Neuronal stem cell (in vitro differentiated cells): ENCODE data around the gene CNFN.
A peak's percentile ranks its signal among the peaks of the same experiment; 100 is the strongest.

Experiments used
- DNase-seq: peaks from one replicate; pipeline ENCODE4 v3.0.0-alpha.2; 2013; ENCODE audit warnings: low spot score
- H2AFZ ChIP-seq: one replicate; pipeline ENCODE4 v1.6.1; 2013; ENCODE audit warnings: mild to moderate bottlenecking, low read length, inconsistent platforms
- H2AK5ac ChIP-seq: 2 replicates; pipeline ENCODE4 v1.6.1; 2013; ENCODE audit warnings: low read depth, mild to moderate bottlenecking, inconsistent platforms, low read length, moderate library complexity, mixed read lengths
- H2BK120ac ChIP-seq: 2 replicates; pipeline ENCODE4 v1.6.1; 2013; ENCODE audit warnings: low read depth, mild to moderate bottlenecking, inconsistent platforms, low read length, moderate library complexity, mixed read lengths
- H2BK12ac ChIP-seq: one replicate; pipeline ENCODE4 v1.6.1; 2013; ENCODE audit warnings: low read length, inconsistent platforms
- H2BK15ac ChIP-seq: 2 replicates; pipeline ENCODE4 v1.6.1; 2013; ENCODE audit warnings: mild to moderate bottlenecking, low read length, inconsistent platforms, mixed read lengths
- H2BK5ac ChIP-seq: one replicate; pipeline ENCODE4 v1.6.1; 2013; ENCODE audit warnings: inconsistent platforms, mild to moderate bottlenecking, low read length, moderate library complexity
- H3K14ac ChIP-seq: one replicate; pipeline ENCODE4 v1.6.1; 2013; ENCODE audit warnings: low read length, inconsistent platforms
- H3K18ac ChIP-seq: 2 replicates; pipeline ENCODE4 v1.6.1; 2013; ENCODE audit warnings: low read length, inconsistent platforms
- H3K23ac ChIP-seq: 2 replicates; pipeline ENCODE4 v1.6.1; 2013; ENCODE audit warnings: low read depth, mild to moderate bottlenecking, mixed read lengths, low read length, inconsistent platforms; ENCODE audit not compliant: poor library complexity
- H3K27ac ChIP-seq: replicated peaks from 3 replicates; pipeline ENCODE4 v1.5.1; 2013; ENCODE audit warnings: low read length, inconsistent platforms
- H3K27me3 ChIP-seq, 3 experiments: 2 replicates each; pipeline ENCODE4 v1.6.1; 2013; ENCODE audit warnings: low read length in 3 of 3, mild to moderate bottlenecking in 2 of 3, inconsistent platforms in 1 of 3, low read depth in 1 of 3, mixed read lengths in 1 of 3, moderate library complexity in 1 of 3; ENCODE audit not compliant: control insufficient read depth in 3 of 3, insufficient read depth in 3 of 3
- H3K36me3 ChIP-seq, 2 donors: replicated peaks in 1 of 2; 2 replicates each; pipeline ENCODE4 v1.6.1; 2013; ENCODE audit warnings: low read length in 2 of 2; ENCODE audit not compliant: control insufficient read depth in 2 of 2, insufficient read depth in 2 of 2
- H3K4ac ChIP-seq: 2 replicates; pipeline ENCODE4 v1.6.1; 2013; ENCODE audit warnings: inconsistent platforms, mild to moderate bottlenecking, low read length, moderate library complexity
- H3K4me1 ChIP-seq, 2 donors: 1 replicate in 1 of 2; 2 replicates in 1 of 2; pipeline ENCODE4 v1.6.1; 2013; ENCODE audit warnings: low read length in 2 of 2, low read depth in 1 of 2; ENCODE audit not compliant: control insufficient read depth in 2 of 2, insufficient read depth in 1 of 2
- H3K4me2 ChIP-seq: one replicate; pipeline ENCODE4 v1.6.1; 2013; ENCODE audit warnings: mild to moderate bottlenecking, low read length, inconsistent platforms; ENCODE audit not compliant: insufficient read depth, poor library complexity, severe bottlenecking
- H3K4me3 ChIP-seq, 2 donors: 2 replicates each; pipeline ENCODE4 v1.5.1; 2013; ENCODE audit warnings: low read length in 2 of 2, mild to moderate bottlenecking in 2 of 2, inconsistent platforms in 1 of 2, moderate library complexity in 1 of 2
- H3K79me1 ChIP-seq: one replicate; pipeline ENCODE4 v1.6.1; 2013; ENCODE audit warnings: low read depth, mild to moderate bottlenecking, inconsistent platforms, low read length, moderate library complexity
- H3K9ac ChIP-seq: one replicate; pipeline ENCODE4 v1.6.1; 2013; ENCODE audit warnings: mild to moderate bottlenecking, low read depth, low read length, inconsistent platforms; ENCODE audit not compliant: poor library complexity
- H3K9me3 ChIP-seq, 2 donors: replicated peaks in 1 of 2; 2 replicates each; pipeline versions ENCODE3 to v1.6.1; 2013; ENCODE audit warnings: low read length in 2 of 2, mild to moderate bottlenecking in 2 of 2, inconsistent platforms in 1 of 2, low read depth in 1 of 2, mixed read lengths in 1 of 2, moderate library complexity in 1 of 2; ENCODE audit not compliant: control insufficient read depth in 2 of 2, insufficient read depth in 1 of 2
- H4K8ac ChIP-seq: one replicate; pipeline ENCODE4 v1.6.1; 2013; ENCODE audit warnings: low read depth, mild to moderate bottlenecking, inconsistent platforms, low read length, moderate library complexity
- H4K91ac ChIP-seq: one replicate; pipeline ENCODE4 v1.6.1; 2013; ENCODE audit warnings: low read length, low read depth, mild to moderate bottlenecking, inconsistent platforms; ENCODE audit not compliant: poor library complexity
- WGBS, 2 donors: extraction: QIAGEN DNeasy Blood & Tissue Kit; methylation state at CpG; one replicate each; pipeline ENCODE4 v1.1.7; 2013; ENCODE audit warnings: missing lambda C conversion rate in 2 of 2, mixed read lengths in 1 of 2; ENCODE audit not compliant: insufficient read length in 2 of 2, insufficient replicate concordance in 1 of 2; ENCODE audit errors: extremely low coverage in 2 of 2; 5-methylcytosine and 5-hydroxymethylcytosine counted together

CNFN gene

DNA sequence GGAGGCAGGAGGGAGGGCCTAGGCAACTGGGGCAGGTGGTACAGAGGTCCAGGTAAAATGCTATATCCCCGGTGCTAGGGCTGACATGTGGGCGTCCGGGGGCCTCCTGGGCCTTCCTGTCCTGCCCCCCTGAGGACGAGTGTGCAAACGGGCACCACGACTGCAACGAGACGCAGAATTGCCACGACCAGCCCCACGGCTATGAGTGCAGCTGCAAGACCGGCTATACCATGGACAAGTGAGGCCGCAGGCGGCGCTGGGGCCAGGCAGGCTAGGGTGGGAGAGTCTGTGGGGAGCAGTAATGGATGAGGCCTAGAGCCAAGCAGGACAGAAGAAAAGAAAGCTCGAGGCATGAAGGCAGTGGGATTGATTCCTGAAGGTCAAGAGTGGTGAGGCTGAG, 21.3 kb downstream of the CNFN start:
- H2BK120ac ChIP-seq, result no peak overlapping the region
- peaks cover under 1 to 7% of the 10 kb centered on the region in 2 donors for H3K9me3 ChIP-seq
- H3K4me3 ChIP-seq, result no peak overlapping the region
- H2BK5ac ChIP-seq, result no peak overlapping the region
- H4K91ac ChIP-seq, result no peak overlapping the region
- no peak for DNase-seq
- H3K36me3 ChIP-seq, result peaks cover 12 to 63% of the 10 kb centered on the region in 2 donors
- no peak overlapping the region for H3K9ac ChIP-seq
- H3K27ac ChIP-seq, result no peak overlapping the region
- H2BK15ac ChIP-seq, result no peak overlapping the region
- no peak overlapping the region for H3K14ac ChIP-seq
- no peaks in the 10 kb centered on the region for H3K27me3 ChIP-seq
- H3K18ac ChIP-seq, result no peak overlapping the region
- WGBS, 2 donors, result no CpG with 5 or more reads among the region's 15 CpGs
- H2AFZ ChIP-seq, result no peak overlapping the region
- no peak overlapping the region for H2AK5ac ChIP-seq
- H2BK12ac ChIP-seq, result no peak overlapping the region
- peaks cover 2% of the 10 kb centered on the region for H3K79me1 ChIP-seq
- H4K8ac ChIP-seq, result no peak overlapping the region
- H3K4me2 ChIP-seq, result no peak overlapping the region
- H3K4me1 ChIP-seq, result peaks cover 8 to 9% of the 10 kb centered on the region in 2 donors
- H3K23ac ChIP-seq, result peak overlapping the region; percentile 65
- H3K4ac ChIP-seq, result no peak overlapping the region

DNA sequence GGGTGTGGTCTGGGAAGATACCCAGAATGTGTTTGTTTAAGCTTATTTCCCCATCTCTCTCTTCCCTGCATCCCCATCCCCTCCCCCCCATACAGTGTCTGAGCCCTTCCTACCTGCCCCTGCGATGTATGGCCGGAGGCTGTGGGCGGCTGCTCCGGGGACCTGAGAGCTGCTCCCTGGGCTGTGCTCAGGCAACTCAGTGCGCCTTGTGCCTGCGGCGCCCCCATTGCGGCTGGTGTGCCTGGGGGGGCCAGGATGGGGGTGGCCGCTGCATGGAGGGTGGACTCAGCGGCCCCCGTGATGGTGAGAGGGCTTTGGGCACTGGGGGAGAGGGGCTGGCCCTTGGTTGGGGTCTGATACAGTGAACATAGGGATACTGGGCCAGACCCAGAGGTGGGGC, 21.7 kb downstream of the CNFN start:
- Histone ChIP-seq H2BK120ac (no peak overlapping the region), H3K27ac (no peak overlapping the region), H3K4me1 (peaks cover 8 to 9% of the 10 kb centered on the region in 2 donors), H3K27me3 (no peaks in the 10 kb centered on the region), H3K9me3 (peaks cover 3 to 9% of the 10 kb centered on the region in 2 donors), H3K79me1 (peaks cover 2% of the 10 kb centered on the region), H2BK15ac (no peak overlapping the region), H2BK5ac (no peak overlapping the region), H3K23ac (no peak overlapping the region), H4K8ac (no peak overlapping the region), H2AK5ac (no peak overlapping the region), H4K91ac (no peak overlapping the region), H2AFZ (no peak overlapping the region), H3K18ac (no peak overlapping the region), H2BK12ac (peak overlapping the region; percentile 22), H3K4ac (no peak overlapping the region), H3K4me2 (no peak overlapping the region), H3K9ac (no peak overlapping the region), H3K4me3 (no peak overlapping the region), H3K14ac (peak overlapping the region; percentile 71), H3K36me3 (peaks cover 15 to 64% of the 10 kb centered on the region in 2 donors)
- WGBS, 2 donors, result no CpG with 5 or more reads among the region's 11 CpGs
- no peak for DNase-seq

DNA sequence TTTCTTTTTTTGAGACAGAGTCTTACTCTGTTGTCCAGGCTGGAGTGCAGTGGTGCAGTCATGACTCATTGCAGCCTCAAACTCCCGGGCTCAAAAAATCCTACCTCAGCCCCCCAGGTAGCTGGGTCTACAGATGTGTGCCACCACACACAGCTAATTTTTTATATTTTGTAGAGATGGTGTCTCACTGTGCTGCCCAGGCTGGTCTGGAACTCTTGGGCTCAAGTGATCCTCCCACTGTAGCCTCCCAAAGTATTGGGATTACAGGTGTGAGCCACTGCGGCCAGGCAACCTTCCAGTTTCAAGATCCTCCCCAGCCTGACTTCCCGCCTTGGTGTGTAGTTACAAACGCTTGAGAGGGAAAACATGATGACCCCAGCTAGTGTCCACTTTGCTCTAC, 22.2 kb downstream of the CNFN start:
- DNase-seq, result no peak
- H3K23ac ChIP-seq, result no peak overlapping the region
- H3K27ac ChIP-seq, result no peak overlapping the region
- H3K18ac ChIP-seq, result no peak overlapping the region
- H2AFZ ChIP-seq, result no peak overlapping the region
- no peak overlapping the region for H2BK120ac ChIP-seq
- H3K79me1 ChIP-seq, result peaks cover 2% of the 10 kb centered on the region
- no peak overlapping the region for H2BK5ac ChIP-seq
- WGBS, 2 donors, result no CpG with 5 or more reads among the region's 4 CpGs
- no peak overlapping the region for H3K9ac ChIP-seq
- H3K14ac ChIP-seq, result peak overlapping the region; percentile 71
- no peak overlapping the region for H4K8ac ChIP-seq
- H3K9me3 ChIP-seq, result peaks cover 3 to 11% of the 10 kb centered on the region in 2 donors
- H3K4me2 ChIP-seq, result no peak overlapping the region
- H3K4ac ChIP-seq, result no peak overlapping the region
- H3K4me3 ChIP-seq, result no peak overlapping the region
- no peak overlapping the region for H2BK15ac ChIP-seq
- peaks cover 19 to 66% of the 10 kb centered on the region in 2 donors for H3K36me3 ChIP-seq
- peaks cover 8 to 9% of the 10 kb centered on the region in 2 donors for H3K4me1 ChIP-seq
- no peak overlapping the region for H2AK5ac ChIP-seq
- H4K91ac ChIP-seq, result no peak overlapping the region
- no peak overlapping the region for H2BK12ac ChIP-seq
- no peaks in the 10 kb centered on the region for H3K27me3 ChIP-seq

DNA sequence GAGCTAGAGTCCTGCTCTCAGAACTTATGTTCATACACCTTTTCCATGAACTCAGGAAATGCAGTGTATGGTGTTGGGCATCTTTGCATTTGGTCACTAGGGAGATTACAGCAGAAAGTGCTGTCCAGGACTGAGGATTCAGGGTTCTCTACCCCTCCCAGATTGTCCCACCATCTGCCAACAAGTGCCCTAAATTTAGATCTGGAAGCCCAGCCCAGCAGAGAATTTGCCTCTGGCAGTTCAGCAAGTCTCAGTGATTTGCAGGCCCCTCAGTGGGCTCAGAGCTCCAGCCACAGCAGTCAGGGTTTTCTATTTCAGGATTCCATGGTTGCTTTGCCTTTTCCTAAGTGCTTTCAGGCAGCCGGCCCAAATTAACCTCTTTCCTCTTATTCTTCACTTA, 23.4 kb downstream of the CNFN start:
- DNase-seq, result no peak

More for the DNA sequence above, 23.4 kb downstream of the CNFN start:
- peaks cover 5% of the 10 kb centered on the region for H3K79me1 ChIP-seq
- H3K27ac ChIP-seq, result no peak overlapping the region
- no peak overlapping the region for H3K18ac ChIP-seq
- H2AFZ ChIP-seq, result no peak overlapping the region
- H3K9ac ChIP-seq, result no peak overlapping the region
- no peak overlapping the region for H4K91ac ChIP-seq
- H3K23ac ChIP-seq, result no peak overlapping the region
- no peak overlapping the region for H3K4ac ChIP-seq
- H3K4me2 ChIP-seq, result no peak overlapping the region
- peaks cover 3 to 11% of the 10 kb centered on the region in 2 donors for H3K9me3 ChIP-seq
- peaks cover 24 to 66% of the 10 kb centered on the region in 2 donors for H3K36me3 ChIP-seq
- H3K4me3 ChIP-seq, result no peak overlapping the region
- H3K14ac ChIP-seq, result no peak overlapping the region
- no CpG with 5 or more reads among the region's 1 CpG for WGBS, 2 donors
- no peak overlapping the region for H2BK12ac ChIP-seq
- H4K8ac ChIP-seq, result no peak overlapping the region
- no peak overlapping the region for H2BK120ac ChIP-seq
- peaks cover 8 to 9% of the 10 kb centered on the region in 2 donors for H3K4me1 ChIP-seq
- H3K27me3 ChIP-seq, result no peaks in the 10 kb centered on the region
- H2BK5ac ChIP-seq, result no peak overlapping the region
- no peak overlapping the region for H2BK15ac ChIP-seq
- H2AK5ac ChIP-seq, result no peak overlapping the region
